HG03378 (cell line): Measurements from ENCODE around the gene CFAP74.

Source experiments
- ATAC-seq: cut with Tn5 transposase; IDR thresholded peaks from one replicate; pipeline ENCODE4 v1.9.1; 2021; ENCODE audit warnings: mild to moderate bottlenecking, moderate library complexity; ENCODE audit not compliant: unreplicated experiment

Gene CFAP74

GRCh38 chr1:1972976-1973715, 30.4 kb downstream of the CFAP74 start:
- no peak for ATAC-seq

- ATAC-seq = no peak
Observed at GRCh38 chr1:1971688-1972087, 31.9 kb downstream of the CFAP74 start.

- no peak for ATAC-seq
Observed at GRCh38 chr1:1971017-1971416, 32.6 kb downstream of the CFAP74 start.

GRCh38 chr1:1969953-1970716, 33.5 kb downstream of the CFAP74 start:
- ATAC-seq = no peak

GRCh38 chr1:1969505-1969900, 34.1 kb downstream of the CFAP74 start:
- no peak for ATAC-seq

GRCh38 chr1:1968767-1969504, 34.6 kb downstream of the CFAP74 start:
- no peak for ATAC-seq

GRCh38 chr1:1967879-1968278, 35.7 kb downstream of the CFAP74 start:
- ATAC-seq = no peak

- no peak for ATAC-seq
Observed at GRCh38 chr1:1967151-1967550, 36.4 kb downstream of the CFAP74 start.

- no peak for ATAC-seq
Observed at GRCh38 chr1:1966071-1966740, 37.4 kb downstream of the CFAP74 start.

- no peak for ATAC-seq
Observed at GRCh38 chr1:1965546-1965945, 38.0 kb downstream of the CFAP74 start.

- no peak for ATAC-seq
Observed at GRCh38 chr1:1964811-1965210, 38.8 kb downstream of the CFAP74 start.

- ATAC-seq = no peak
Observed at GRCh38 chr1:1963570-1963969, 40.0 kb downstream of the CFAP74 start.

- no peak for ATAC-seq
Observed at GRCh38 chr1:1962752-1963151, 40.8 kb downstream of the CFAP74 start.

- ATAC-seq = no peak
Observed at GRCh38 chr1:1960480-1961196, 42.9 kb downstream of the CFAP74 start.

GRCh38 chr1:1959840-1960479, 43.6 kb downstream of the CFAP74 start:
- ATAC-seq = no peak

- ATAC-seq = no peak
Observed at GRCh38 chr1:1959459-1959839, 44.1 kb downstream of the CFAP74 start.

- ATAC-seq = no peak
Observed at GRCh38 chr1:1958071-1958541, 45.5 kb downstream of the CFAP74 start.

GRCh38 chr1:1957533-1957961, 46.0 kb downstream of the CFAP74 start:
- ATAC-seq = no peak

GRCh38 chr1:1956586-1957532, 46.7 kb downstream of the CFAP74 start:
- no peak for ATAC-seq
